Fibroblast of pulmonary artery (primary cell): ENCODE measurements around the gene GALNT17.
"Not testable (repeated sequence)": the region's sequence is repeated elsewhere in the genome, so short reads cannot be mapped to it uniquely, and the experiment has no call there.

Source experiments
- DNase-seq: peaks from one replicate; pipeline ENCODE4 v3.0.0-alpha.2; 2010; ENCODE audit warnings: low read depth
- H3K4me3 ChIP-seq: replicated peaks from 2 replicates; pipeline ENCODE4 v1.5.1; 2011; ENCODE audit warnings: low read depth, mild to moderate bottlenecking, control low read depth, low read length, moderate library complexity
- TF ChIP-seq, protein P1 (sequence below): IDR thresholded peaks from 2 replicates; pipeline ENCODE4 v1.5.1; 2011; ENCODE audit warnings: mild to moderate bottlenecking, control low read depth, low read length, inconsistent platforms; ENCODE audit errors: missing control alignments

Gene GALNT17

DNA sequence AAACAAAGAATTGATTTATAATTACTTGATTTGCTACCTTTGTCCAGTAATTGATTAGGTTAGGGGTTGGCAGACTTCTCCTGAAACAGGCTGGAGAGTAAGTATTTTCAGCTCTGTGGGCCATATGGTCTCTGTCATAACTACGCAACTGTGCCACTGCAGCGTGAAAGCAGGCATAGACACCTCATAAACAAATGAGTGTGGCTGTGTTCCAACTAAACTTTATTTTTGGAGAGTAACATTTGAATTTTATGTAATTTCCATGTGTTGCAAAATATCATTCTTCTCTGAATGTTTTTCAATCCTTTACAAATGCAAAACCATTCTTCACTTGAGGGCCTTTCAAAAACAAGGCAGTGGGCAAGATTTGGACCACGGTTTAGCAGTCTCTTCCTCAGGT lies 76.9 kb downstream of the GALNT17 start:
- TF ChIP-seq, protein P1, sequence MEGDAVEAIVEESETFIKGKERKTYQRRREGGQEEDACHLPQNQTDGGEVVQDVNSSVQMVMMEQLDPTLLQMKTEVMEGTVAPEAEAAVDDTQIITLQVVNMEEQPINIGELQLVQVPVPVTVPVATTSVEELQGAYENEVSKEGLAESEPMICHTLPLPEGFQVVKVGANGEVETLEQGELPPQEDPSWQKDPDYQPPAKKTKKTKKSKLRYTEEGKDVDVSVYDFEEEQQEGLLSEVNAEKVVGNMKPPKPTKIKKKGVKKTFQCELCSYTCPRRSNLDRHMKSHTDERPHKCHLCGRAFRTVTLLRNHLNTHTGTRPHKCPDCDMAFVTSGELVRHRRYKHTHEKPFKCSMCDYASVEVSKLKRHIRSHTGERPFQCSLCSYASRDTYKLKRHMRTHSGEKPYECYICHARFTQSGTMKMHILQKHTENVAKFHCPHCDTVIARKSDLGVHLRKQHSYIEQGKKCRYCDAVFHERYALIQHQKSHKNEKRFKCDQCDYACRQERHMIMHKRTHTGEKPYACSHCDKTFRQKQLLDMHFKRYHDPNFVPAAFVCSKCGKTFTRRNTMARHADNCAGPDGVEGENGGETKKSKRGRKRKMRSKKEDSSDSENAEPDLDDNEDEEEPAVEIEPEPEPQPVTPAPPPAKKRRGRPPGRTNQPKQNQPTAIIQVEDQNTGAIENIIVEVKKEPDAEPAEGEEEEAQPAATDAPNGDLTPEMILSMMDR = no peak
- no peak overlapping the region for H3K4me3 ChIP-seq
- DNase-seq = no peak

DNA sequence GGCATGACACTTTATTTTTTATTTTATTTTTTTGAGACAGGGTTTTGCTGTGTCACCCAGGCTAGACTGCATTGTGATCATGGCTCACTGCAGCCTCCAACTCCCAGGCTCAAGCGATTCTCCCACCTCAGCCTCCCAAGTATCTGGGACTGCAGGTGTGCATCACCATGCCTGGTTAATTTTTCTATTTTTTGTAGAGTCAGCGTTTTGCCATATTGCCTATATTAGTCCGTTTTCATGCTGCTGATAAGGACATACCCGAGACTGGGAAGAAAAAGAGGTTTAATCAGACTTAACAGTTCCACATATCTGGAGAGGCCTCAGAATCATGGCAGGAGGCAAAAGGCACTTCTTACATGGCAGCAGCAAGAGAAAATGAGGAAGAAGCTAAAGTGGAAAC lies 77.5 kb downstream of the GALNT17 start:
- not testable (repeated sequence) for H3K4me3 ChIP-seq, DNase-seq

DNA sequence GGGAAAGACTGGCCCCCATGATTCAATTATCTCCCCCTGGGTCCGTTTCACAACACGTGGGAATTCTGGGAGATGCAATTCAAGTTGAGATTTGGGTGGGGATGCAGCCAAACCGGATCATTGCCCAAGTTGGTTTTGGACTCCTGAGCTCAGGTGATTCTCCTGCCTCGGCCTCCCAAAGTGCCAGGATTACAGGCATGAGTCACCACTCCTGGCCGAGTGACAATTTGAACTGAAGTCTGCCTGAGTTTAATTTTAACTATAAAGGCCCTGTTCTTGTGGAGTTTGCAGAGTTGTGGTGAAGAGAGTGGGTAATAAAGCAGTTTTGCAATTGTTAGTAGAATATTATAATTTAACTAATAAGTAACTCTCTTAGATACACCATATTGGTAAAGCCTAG lies 78.3 kb downstream of the GALNT17 start:
- TF ChIP-seq, protein P1 = no peak
- no peak for DNase-seq
- H3K4me3 ChIP-seq = no peak overlapping the region

DNA sequence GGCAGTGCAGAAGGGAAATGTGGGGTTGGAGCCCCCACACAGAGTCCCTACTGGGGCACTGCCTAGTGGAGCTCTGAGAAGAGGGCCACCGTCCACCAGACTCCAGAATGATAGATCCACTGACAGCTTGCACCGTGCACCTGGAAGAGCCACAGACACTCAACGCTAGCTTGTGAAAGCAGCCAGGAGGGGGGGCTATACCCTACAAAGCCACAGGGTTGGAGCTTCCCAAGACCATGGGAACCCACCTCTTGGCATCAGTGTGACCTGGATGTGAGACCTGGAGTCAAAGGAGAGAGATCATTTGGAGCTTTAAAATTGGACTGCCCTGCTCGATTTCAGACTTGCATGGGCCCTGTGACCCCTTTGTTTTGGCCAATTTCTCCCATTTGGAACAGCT lies 80.5 kb downstream of the GALNT17 start:
- DNase-seq, H3K4me3 ChIP-seq: not testable (repeated sequence)

DNA sequence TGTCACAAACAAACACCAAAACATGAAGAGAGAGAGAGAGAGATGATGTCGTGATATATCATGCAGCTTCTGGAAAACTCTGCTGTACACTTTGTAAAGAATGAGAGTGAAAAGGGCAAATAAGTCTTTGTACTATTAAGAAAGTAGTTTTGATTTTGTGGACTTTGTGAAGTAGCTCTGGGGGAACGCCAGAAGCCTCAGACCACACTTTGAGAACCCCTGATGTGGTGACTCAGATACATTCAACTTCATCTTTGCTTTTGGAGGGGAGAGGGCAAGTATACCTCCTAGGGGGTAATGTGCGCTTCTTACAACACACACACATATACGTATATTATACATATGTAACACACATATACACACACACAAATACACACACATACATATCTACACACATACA lies 84.3 kb downstream of the GALNT17 start:
- TF ChIP-seq, protein P1 = no peak
- DNase-seq = no peak
- no peak overlapping the region for H3K4me3 ChIP-seq

DNA sequence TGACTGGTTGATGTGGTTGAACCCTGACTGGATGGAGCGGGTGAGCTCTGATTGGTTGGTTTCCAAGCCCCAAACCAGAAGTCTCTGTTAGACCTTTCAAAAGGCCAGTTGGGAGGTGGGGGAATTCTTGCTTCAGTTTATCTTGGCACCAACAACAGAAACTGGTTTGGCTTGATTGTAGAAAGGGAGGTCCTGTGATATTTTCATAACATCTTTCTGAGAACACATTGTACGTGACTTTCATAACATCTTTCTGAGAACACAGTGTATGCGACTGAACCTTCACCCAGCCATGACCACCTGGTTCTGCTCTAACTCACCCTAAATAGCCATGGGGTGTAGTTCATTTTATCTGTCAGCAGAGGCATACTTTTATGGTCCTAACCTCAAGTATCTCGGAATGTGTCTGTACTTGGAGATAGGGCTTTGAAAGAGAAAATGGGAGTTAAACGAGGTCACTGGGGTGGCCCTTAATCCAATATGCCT lies 88.3 kb downstream of the GALNT17 start:
- TF ChIP-seq, protein P1 = no peak
- DNase-seq = no peak

DNA sequence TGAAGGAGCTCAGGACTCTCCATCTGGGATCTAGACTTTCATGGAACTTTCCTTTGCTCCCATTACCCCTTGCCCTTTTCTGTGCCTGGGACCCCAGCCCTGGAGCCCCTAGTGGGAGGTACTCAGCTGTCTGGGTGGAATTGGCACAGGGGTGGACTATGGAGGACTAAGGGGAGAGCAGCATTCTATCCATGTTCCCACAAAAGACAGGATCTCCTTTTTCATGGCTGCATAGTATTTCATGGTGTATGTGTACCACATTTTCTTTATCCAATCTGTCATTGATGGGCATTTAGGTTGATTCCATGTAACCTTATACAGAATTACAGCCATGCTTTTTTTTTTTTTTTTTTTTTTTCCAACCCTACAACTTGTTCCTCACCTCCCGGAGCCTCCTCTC lies 89.1 kb downstream of the GALNT17 start:
- no peak overlapping the region for H3K4me3 ChIP-seq
- no peak for DNase-seq
- TF ChIP-seq, protein P1 = no peak

More for the DNA sequence above, 88.3 kb downstream of the GALNT17 start:
- H3K4me3 ChIP-seq = no peak overlapping the region

DNA sequence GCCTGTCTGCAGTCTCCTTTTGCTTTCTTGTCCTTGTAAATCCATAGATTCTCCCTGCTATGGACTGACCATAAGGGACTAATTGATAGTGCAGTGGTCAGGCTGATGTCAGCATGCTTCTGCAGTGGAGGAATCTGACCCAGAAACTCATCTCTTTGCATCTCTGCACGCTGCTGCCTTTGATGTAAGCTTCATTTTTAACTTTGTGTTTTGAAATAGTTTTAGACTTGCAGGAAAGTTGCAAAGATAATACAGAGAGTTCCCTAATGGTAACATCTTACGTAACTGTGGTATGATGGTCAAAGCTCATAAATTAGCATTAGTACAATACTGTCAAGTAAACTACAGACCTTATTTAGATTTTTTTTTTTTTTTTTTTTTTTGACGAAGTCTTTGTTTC lies 89.6 kb downstream of the GALNT17 start:
- TF ChIP-seq, protein P1 = no peak
- no peak overlapping the region for H3K4me3 ChIP-seq

More for the DNA sequence above, 89.6 kb downstream of the GALNT17 start:
- no peak for DNase-seq
